GM18520 (cell line): ENCODE results near the gene CFAP77.
"Not testable (repeated sequence)": the region's sequence is repeated elsewhere in the genome, so short reads cannot be mapped to it uniquely, and the experiment has no call there.

Experiments
- ATAC-seq: cut with Tn5 transposase; IDR thresholded peaks from one replicate; pipeline ENCODE4 v1.9.1; 2021; ENCODE audit not compliant: unreplicated experiment

The CFAP77 gene

DNA sequence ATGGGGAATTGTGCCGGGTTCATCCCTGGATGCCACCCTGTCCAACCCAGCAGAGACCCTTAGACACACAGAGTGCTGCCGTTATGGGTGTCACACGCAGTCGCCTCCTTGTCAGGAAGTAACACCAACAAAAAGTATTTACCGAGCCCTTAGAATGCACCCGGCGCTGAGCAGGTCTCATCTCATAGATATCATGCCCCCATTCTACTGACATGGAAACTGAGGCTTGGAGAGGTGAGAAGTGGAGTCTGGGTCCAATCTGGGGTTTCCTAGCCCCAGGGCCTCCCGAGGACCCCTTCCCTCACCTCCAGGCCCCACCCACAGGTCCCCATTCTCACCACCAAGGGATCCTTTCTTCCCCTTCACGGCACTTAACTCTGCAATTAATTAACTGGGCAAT, 135.6 kb downstream of the CFAP77 start:
- ATAC-seq = no peak

DNA sequence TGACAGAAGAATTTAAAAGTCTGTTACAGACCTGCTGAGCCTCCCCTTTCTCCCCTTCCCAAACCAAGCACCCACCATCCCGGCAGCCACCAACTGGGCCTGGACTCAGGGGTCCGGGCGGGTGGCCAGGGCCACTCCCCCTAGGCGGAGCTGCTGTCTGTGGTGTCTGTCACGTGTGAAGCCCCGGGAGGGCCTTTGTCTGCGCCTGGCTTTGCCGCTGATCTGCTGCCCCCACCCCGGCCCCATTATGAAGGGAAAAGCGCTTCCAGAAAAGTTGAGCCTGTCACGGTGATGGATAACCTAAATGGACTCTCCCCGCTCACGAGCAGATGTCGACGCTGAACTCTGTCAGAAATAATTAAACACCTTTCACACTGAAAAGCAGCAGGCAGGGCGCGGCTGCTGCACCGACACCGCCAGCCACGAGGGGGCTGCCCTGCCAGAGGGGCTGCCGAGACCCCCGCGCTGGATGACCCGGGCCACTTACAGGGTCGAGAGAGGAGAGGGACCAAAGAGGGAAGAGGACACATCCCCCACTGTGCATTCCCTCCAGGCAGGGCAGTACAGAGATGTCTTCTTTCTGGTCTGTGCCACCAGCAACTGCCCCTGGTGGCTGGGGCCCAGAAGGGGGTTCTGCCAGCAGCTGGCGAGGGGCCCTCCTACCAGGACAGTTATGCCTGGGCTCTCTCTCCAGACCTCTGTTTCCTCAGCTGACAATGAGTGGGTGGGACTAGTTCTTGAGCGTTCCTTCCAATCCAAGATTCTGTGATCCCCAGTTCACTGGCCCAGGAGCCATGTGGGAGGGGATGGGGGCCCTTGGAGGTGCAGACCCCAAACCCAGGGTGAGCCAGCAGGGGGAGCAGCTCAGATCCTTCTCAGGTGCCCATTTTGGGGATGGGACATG, 136.4 kb downstream of the CFAP77 start:
- ATAC-seq = no peak

DNA sequence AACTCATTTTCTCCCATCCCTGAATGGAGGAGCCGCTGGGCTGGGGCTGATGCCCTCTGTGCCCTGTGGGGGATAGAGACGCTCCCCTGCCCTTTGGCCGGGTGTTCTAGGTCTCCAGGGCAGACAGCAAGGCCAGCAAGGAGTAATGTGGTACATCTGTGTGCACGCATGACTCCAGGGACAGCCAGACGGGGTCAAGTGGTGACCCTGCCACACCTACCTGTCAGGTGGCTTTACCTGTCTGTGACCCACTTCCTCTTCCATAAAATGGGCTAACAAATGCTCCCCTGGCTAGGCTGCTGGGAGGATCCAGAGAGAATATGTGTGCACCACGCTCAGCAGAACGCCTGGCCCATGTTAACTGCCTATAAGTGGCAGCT, 137.0 kb downstream of the CFAP77 start:
- ATAC-seq = no peak

DNA sequence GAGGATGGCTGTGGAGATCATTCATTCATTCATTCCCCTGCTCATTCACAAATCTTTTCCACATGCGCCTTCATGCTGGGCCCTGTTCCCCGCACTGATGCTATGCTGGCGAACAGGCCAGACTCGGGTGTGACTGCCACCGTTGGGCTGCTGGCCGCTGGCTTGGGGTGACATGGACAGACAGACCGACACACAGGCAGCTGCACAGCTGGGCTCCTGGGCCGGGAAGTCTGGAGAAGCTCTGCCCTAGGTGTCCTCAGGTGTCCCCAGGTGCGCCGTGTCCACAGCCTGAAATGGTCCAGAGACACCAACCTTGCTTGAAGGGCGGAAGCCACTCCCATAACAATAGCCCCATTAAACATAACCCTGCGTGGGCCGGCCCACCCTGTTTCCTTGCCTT, 137.4 kb downstream of the CFAP77 start:
- no peak for ATAC-seq

DNA sequence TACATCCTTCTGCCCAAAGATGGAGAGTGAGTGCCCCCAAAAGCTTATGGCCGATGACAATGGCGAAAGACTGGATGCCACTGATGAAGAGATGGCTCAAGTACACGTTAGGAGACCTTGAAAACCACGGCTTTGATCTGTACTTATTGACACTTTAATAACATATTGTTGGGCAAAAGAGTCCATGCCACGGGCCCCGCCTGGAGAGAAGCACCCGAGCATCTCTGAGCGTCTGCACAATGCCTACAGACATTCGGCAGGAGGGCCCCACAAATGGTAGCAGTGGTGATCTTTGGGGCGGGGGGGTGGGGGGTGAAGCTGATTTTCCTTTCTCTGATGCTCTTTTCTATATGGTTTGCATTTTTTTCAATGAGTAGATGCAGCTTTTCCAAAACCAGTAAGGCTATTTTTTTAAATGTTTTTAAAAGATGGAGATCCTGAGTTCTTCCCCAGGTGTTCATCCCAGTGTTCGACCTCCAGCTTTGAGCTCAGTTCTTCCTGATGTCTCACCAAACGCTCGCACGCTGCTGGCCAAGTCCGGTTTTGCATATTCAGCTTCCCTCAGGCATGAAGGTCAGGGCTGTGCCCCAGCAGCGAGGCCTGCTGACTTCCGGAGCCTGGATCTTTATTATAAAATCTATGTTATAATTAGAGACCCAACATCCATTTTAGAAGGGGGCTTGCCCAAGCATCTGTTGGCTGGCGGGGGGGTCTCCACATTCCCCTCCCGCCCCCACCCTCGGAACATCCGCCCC, 138.1 kb downstream of the CFAP77 start:
- ATAC-seq = no peak

DNA sequence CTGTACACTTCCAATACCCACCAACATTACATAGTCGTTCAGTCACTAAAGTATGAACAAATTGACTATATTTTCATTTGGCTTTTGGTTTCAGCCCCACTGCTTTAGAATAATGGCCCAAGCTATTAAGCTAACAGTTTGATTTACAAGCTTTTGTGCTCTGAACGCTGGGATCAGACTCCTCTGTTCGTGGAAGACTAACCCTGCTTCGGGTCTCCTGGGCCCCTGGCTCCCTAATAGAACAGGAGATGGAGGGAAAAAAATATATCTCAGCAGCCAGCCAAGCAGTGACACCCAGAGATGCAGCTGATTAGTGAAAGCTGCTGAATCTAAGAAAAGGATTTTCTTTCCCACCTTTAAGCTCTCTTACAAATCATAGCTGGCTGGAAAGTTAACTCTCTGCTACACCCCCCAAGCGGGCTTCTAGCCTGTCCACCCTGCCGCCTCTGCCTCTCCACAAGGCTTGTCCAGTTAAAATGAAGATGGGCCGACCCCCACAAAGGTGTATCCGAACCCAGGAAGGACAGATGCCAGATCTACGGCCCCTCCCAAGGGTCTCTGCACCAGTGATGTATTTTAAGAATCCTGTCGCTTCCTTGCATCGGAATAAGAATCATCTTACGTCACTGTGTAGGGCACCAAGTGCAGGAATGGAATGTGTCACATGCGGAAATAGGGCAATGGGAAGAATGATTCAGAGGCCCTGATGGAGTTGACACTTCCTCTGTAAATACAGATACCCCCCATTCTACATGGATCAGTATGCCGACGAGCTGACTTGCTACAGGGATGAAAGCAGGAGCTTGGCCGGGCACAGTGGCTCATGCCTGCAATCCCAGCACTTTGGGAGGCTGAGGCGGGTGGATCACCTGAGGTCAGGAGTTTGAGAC, 139.0 kb downstream of the CFAP77 start:
- ATAC-seq = no peak

DNA sequence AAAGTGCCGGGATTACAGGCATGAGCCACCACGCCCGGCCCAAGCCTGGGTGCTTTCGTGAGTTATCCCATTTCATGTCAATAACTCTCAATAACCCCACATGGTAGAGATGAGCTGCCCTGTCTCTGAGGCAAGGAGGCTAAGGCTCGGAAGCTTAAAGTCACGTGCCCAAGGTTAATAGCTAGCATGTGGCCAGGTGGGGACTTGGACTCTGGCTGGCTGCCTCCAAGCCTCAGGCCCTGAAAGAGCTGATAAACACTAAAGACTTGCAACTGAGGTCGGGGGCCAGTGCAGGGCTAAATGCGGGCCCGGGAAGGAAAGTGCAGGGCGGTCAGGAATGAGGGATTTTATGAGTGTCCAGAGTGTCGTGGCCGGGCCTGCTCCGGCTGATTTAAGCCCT, 141.5 kb downstream of the CFAP77 start:
- no peak for ATAC-seq

DNA sequence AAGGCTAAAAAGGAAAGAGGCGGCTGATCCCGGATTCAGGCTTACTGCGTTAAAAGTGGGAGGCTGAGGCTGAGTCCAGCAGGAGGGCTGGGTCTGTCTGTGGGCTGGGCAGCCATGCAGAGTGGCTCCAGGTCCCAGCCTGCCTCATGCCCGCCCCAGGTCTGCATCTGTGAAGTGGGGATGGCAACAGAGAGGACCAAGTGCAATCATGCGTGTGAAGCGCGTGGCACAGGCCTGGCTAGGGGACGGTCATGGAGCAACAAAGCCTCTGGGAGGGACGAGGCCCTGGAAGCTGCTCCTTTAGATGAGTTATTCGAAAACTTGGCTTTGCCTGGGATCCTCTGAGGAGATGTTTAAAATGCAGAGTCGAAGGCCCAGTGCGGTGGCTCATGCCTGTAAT, 142.0 kb downstream of the CFAP77 start:
- no peak for ATAC-seq

DNA sequence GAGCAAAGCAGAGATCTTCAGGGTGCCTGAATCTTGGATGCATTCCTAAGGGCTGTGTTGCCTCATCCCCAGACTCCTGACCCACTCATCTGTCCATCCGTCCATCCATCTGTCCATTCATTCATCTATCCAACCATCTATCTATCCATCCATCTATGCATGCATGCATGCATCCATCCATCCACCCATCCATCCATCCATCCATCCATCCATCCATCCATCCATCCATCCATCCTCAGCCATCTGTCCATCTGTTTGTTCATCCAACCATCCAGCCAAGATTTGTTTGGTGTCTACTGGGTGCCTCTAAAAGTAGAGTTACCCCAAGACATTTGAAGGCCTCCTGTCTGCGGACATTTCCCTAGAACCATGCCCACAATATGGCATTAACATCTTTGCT, 144.7 kb downstream of the CFAP77 start:
- ATAC-seq = no peak

DNA sequence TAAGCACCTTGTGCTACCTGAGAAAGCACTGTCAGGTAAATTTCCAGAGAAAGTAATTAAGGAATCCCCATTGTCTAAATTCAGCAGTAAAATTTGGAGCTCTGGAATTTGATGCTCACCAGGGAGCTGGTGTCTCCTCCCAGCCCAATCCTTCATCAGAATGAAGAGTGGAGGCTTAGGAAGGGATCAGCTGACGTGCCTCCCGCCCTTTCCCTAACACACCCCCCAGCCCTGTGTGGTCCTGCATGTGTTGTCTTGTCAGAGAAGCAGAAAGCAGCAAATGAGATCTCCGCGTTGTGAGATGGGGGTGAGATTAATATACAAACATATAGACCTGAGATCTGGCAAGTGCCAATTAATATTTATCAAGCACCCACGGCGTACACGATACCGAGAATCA, 145.5 kb downstream of the CFAP77 start:
- no peak for ATAC-seq

DNA sequence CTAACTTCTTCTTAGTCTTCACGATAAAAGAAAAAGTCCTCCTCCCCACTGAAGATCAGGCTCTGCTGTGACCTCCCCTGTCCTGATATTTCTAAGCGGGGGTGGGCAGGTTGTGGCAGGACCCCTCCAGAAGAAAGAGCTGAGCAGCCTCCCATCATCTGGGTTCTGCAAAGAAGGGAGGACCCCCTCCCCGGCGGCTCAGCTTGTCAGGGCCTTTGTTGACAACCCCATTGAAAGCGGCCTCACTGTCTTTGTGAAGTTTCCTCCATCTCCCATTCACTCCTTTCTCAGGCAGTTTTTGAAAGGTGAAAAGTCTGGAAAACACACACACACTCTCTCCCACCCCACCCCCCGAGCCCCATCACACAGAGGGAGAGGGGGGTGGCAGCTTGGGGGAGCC, 146.2 kb downstream of the CFAP77 start:
- no peak for ATAC-seq

DNA sequence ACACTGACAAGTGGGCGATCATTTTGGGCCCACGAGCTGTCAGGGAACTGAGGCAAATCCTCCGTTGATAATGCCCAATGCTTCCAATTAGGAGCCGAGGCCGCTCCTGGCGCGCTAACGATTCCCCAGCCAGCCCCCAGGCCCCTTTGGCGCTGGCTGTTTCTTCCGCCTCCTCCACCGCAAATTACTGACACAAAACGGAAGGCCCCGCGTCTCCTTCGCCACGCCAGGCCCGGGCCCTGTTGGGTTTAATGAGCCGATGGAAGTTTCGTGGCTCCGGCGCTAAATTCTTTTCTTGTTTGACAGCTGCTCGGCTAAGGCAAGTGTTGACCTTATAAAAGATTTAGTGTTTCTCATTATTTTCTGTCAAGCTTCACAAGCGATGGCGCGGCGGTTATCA, 146.7 kb downstream of the CFAP77 start:
- no peak for ATAC-seq

DNA sequence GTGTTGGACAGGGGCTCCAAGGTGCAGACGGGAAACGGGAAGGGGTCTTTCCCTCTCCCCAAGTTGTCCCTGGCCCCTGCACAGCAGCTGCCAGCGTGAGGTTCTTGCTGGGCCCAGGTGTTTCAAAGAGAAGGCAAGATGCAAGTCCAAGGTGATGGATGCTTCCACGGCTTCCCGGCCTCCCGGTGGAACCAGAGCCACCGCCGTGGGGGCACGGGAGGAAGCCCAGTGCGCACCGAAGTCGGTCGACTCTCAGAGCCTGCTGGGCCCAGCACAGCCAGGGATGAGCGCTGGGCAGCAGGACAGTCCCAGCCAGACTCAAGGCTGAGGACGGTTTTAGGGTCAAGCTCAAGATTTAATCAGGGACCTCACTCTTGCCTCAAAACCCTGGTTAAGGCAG, 147.1 kb downstream of the CFAP77 start:
- no peak for ATAC-seq

DNA sequence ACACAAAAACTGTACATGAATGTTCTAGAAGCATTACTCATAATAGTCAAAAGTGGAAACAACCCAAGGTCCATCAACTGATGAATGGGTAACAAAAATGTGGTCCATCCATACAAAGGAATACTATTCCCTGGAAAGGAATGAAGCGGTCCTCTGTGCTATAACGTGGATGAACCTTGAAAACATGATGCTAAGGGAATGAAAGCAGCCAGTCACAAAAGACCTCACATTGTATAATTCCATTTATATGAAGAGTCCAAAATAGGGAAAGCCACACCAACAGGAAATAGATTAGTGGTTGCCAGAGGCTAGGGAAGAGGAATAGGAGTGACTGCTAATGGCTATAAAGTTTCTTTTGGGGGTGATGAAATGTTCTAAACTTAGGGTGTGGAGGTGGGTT, 149.7 kb downstream of the CFAP77 start:
- no peak for ATAC-seq

DNA sequence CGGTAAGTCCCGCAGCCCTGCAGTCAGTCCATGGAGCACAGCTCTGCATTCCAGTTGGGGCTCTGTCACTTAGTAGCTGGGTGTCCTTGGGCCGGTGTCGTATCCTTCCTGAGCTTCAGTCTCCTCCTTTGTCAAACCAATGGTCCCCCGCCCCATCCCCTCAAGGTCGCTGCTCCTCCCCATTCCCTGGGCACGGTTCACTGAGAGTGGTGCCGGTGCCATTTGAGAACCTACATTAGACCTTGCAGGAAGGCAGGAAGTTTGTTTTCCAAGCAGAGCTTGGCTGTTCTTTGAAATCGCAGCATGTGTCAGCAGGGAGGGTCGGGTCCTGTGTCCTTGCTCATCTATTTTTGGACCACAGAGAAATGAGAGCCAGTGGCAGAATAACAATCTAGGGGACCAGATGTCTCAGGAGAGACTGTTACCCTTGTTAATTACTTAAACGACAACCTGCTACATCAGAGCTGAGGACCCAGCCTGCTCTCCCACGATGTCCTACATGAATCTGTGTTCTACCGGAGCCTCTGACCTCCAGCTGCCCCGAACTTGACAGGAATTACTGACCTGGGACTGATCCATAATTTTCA, 150.7 kb downstream of the CFAP77 start:
- ATAC-seq = no peak

DNA sequence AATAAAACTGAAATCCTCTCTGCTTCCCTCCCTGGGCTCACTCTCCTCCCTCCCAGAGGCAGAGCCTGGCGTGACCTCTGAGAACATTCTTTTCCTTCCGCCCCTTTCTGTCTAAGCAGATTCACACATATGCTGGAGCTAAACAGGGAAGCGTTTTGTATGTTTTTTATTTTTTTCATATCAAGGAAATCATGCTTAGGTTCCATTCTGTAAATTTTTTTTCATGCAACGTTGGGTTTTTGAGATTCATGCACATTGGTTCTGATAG, 152.2 kb downstream of the CFAP77 start:
- no peak for ATAC-seq

DNA sequence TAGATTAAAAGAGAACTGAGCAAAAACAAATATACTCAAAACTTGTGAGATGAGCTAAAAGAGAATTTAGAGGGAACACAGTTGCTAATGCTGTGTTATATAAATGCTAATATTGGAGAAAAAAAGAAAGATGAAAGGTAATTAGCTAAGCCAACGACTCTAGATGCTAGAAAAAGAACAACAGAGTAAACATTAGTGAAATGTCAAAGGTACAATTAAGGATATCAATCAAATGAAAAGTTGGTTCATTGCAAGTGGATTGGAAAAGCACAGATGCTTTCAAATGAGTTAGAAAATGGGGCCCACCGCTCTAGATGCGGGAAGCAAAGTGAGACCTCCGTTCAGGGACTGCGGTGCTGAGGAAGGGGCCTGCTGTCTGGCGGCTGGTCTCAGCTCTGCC, 154.5 kb downstream of the CFAP77 start:
- ATAC-seq = no peak

DNA sequence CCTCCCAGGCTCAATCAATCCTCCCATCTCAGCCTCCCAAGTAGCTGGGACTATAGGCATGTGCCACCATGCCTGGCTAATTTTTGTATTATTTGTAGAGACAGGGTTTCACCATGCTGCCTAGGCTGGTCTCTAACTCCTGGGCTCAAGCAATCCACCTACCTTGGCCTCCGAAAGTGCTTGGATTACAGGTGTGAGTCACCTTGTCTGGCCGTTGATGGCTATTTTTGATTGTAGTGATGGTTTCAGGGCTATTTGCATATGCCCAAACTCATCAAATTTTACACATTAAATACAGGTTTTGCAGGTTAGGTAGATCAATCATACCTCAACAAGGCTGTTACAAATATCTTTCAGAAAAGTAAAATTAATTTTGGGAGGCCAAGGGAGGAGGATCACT, 158.8 kb downstream of the CFAP77 start:
- not testable (repeated sequence) for ATAC-seq

DNA sequence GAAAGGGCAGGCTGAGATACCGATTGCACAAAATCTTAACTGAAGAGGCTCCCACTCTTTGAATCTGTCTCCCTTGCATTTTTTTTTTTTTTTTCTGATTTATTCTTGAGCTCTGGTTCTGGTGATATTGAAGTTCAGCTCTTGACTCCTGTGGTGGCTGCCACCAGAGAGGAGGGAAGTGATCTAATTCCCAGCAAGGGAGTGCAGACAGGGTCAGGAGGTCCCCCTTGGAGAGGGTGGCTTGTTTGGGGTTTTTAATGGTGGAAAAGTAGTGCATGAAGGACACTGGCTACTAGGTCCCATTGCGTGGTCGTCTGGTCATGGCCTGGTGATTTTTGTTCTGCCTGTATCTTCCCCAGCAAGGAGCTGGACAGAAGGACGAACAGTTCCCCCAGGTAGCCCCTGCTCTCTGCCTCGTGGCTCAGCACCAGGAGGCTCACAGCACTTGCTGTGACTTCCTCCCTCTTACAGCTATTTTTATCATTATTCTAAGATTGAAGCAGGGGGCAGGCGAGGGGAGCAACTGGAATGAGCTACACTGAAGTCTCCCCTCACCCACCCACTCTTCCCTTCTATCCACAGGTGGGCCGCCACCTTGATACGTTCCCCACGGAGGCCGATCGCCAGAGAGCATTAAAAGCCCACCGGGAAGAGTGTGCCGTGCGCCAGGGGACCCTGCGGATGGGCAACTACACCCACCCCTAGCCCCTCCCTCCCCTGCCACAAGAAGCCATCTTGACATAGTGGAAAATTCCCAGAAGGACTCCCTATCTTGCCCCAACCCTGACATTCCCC, 162.0 kb downstream of the CFAP77 start:
- ATAC-seq = no peak

DNA sequence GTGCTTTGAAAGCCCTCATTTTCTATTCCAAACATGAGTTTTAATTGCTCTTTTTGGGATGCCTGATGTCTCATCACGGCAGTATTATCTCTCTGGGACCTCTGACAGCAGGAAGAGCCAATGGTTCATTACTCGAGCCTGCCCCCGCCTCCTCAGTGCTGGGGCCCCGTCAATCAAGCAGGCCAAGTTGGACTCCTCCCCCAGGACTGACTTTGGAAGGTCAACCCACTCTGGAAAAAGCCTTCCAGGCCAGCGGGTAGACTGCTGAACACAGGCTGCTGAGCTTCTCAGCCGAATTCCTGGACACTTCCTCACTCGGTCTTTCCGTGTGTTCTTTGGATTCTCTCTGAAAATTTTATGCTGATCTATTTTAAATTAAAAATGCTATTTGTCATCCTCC, 162.9 kb downstream of the CFAP77 start:
- ATAC-seq = no peak
